OCI-LY1 (cell line): ENCODE data around the gene KCMF1.

ENCODE experiments used
- H2AFZ ChIP-seq: fragments of 200-600 bp; sonication (generic), shearing (Covaris generic); 2 replicates; pipeline ENCODE4 v1.6.0; 2014; ENCODE audit warnings: antibody characterized with exemption, mild to moderate bottlenecking, low read length
- H3F3A ChIP-seq: fragments of 200-600 bp; sonication (generic), shearing (Covaris generic); 2 replicates; pipeline ENCODE4 v1.6.0; 2014; ENCODE audit warnings: mild to moderate bottlenecking, antibody characterized with exemption, low read length, moderate library complexity; ENCODE audit not compliant: insufficient read depth
- H3K27ac ChIP-seq: fragments of 200-600 bp; sonication (generic); 2 replicates; pipeline ENCODE4 v1.5.1; 2014; ENCODE audit warnings: low read length, mixed run types, mild to moderate bottlenecking, low read depth; ENCODE audit not compliant: poor library complexity, severe bottlenecking
- H3K27me3 ChIP-seq: fragments of 200-600 bp; sonication (generic); 2 replicates; pipeline ENCODE4 v1.6.0; 2014; ENCODE audit warnings: antibody characterized with exemption, mild to moderate bottlenecking, low read length, moderate library complexity; ENCODE audit not compliant: insufficient read depth
- H3K36me3 ChIP-seq: fragments of 200-600 bp; sonication (generic); 2 replicates; pipeline ENCODE4 v1.6.1; 2014; ENCODE audit warnings: mild to moderate bottlenecking, antibody characterized with exemption, low read length, moderate library complexity, mixed read lengths; ENCODE audit not compliant: insufficient read depth
- H3K4me1 ChIP-seq: fragments of 200-600 bp; sonication (generic); 2 replicates; pipeline ENCODE4 v1.5.1; 2014; ENCODE audit warnings: mild to moderate bottlenecking, low read length, moderate library complexity; ENCODE audit not compliant: insufficient read depth, severe bottlenecking
- H3K4me2 ChIP-seq: fragments of 200-600 bp; sonication (generic), shearing (Covaris generic); 2 replicates; pipeline ENCODE4 v1.6.1; 2014; ENCODE audit warnings: low read length
- H3K4me3 ChIP-seq: fragments of 200-600 bp; sonication (generic); 2 replicates; pipeline ENCODE4 v1.5.1; 2014; ENCODE audit warnings: low read length, low read depth, mild to moderate bottlenecking, mixed read lengths; ENCODE audit not compliant: poor library complexity, severe bottlenecking
- H3K79me2 ChIP-seq: fragments of 200-600 bp; shearing (Covaris generic); 2 replicates; pipeline ENCODE4 v1.6.1; 2016; ENCODE audit warnings: mixed run types, low read length, mixed read lengths; ENCODE audit not compliant: insufficient read depth
- H3K9ac ChIP-seq: fragments of 200-600 bp; sonication (generic), shearing (Covaris generic); 2 replicates; pipeline ENCODE4 v1.6.1; 2014; ENCODE audit warnings: mild to moderate bottlenecking, low read length, mixed read lengths
- H3K9me2 ChIP-seq: fragments of 200-600 bp; sonication (generic), shearing (Covaris generic); 2 replicates; pipeline ENCODE4 v1.6.1; 2014; ENCODE audit warnings: low read depth, mild to moderate bottlenecking, low read length, mixed read lengths
- H3K9me3 ChIP-seq: fragments of 200-600 bp; shearing (Covaris generic); 2 replicates; pipeline ENCODE4 v1.6.1; 2014; ENCODE audit warnings: low read length, mixed read lengths
- H4K20me1 ChIP-seq: fragments of 200-600 bp; sonication (generic), shearing (Covaris generic); 2 replicates; pipeline ENCODE4 v1.6.0; 2016; ENCODE audit warnings: mild to moderate bottlenecking, low read length; ENCODE audit not compliant: insufficient read depth
- EZH2 ChIP-seq: fragments of 200-600 bp; sonication (generic), shearing (Covaris generic); IDR thresholded peaks from 2 replicates; pipeline ENCODE4 v1.8.0; 2017; ENCODE audit warnings: borderline replicate concordance, mixed run types, mild to moderate bottlenecking, antibody characterized with exemption, low read length, moderate library complexity, mixed read lengths
- TF ChIP-seq, protein P1 (sequence below): fragments of 200-600 bp; sonication (generic), shearing (Covaris generic); IDR thresholded peaks from 2 replicates; pipeline ENCODE4 v1.5.1; 2017; ENCODE audit warnings: mild to moderate bottlenecking, antibody characterized with exemption, low read length, moderate library complexity, mixed read lengths

The KCMF1 gene

GRCh38 chr2:84931384-84931821, 39.6 kb upstream of the KCMF1 start:
- Histone ChIP-seq H3K9ac (no peak overlapping the region), H3F3A (no peaks in the 10 kb centered on the region; the same call in 1 of the 2 replicates), H3K27ac (no peak overlapping the region), H3K4me3 (no peak overlapping the region), H3K27me3 (no peaks in the 10 kb centered on the region), H3K79me2 (no peaks in the 10 kb centered on the region), H4K20me1 (no peaks in the 10 kb centered on the region), H3K4me2 (no peak overlapping the region), H3K9me3 (no peaks in the 10 kb centered on the region), H3K9me2 (no peaks in the 10 kb centered on the region), H3K4me1 (peaks cover 14% of the 10 kb centered on the region), H3K36me3 (no peaks in the 10 kb centered on the region), H2AFZ (no peak overlapping the region)
- TF ChIP-seq EZH2 = no peak
- TF ChIP-seq, protein P1, sequence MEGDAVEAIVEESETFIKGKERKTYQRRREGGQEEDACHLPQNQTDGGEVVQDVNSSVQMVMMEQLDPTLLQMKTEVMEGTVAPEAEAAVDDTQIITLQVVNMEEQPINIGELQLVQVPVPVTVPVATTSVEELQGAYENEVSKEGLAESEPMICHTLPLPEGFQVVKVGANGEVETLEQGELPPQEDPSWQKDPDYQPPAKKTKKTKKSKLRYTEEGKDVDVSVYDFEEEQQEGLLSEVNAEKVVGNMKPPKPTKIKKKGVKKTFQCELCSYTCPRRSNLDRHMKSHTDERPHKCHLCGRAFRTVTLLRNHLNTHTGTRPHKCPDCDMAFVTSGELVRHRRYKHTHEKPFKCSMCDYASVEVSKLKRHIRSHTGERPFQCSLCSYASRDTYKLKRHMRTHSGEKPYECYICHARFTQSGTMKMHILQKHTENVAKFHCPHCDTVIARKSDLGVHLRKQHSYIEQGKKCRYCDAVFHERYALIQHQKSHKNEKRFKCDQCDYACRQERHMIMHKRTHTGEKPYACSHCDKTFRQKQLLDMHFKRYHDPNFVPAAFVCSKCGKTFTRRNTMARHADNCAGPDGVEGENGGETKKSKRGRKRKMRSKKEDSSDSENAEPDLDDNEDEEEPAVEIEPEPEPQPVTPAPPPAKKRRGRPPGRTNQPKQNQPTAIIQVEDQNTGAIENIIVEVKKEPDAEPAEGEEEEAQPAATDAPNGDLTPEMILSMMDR = no peak

GRCh38 chr2:84938194-84938879, 32.6 kb upstream of the KCMF1 start:
- no peaks in the 10 kb centered on the region for H3F3A ChIP-seq
- H3K9me3 ChIP-seq = no peaks in the 10 kb centered on the region
- H3K4me3 ChIP-seq = peak overlapping the region; percentile 46
- no peak overlapping the region for H2AFZ ChIP-seq
- no peaks in the 10 kb centered on the region for H3K36me3 ChIP-seq
- peak overlapping the region; percentile 84 for H3K9ac ChIP-seq
- no peaks in the 10 kb centered on the region for H3K9me2 ChIP-seq
- H3K79me2 ChIP-seq = no peaks in the 10 kb centered on the region
- H4K20me1 ChIP-seq = no peaks in the 10 kb centered on the region
- TF ChIP-seq EZH2 = no peak
- TF ChIP-seq, protein P1 = no peak
- no peaks in the 10 kb centered on the region for H3K27me3 ChIP-seq
- H3K27ac ChIP-seq = peak overlapping the region; percentile 99
- peak overlapping the region; percentile 83 for H3K4me2 ChIP-seq
- H3K4me1 ChIP-seq = peaks cover 31% of the 10 kb centered on the region

- no peaks in the 10 kb centered on the region for H3K9me2 ChIP-seq
- TF ChIP-seq EZH2 = no peak
- TF ChIP-seq, protein P1 = no peak
- peaks cover 31% of the 10 kb centered on the region for H3K4me1 ChIP-seq
- H3K36me3 ChIP-seq = no peaks in the 10 kb centered on the region
- no peaks in the 10 kb centered on the region for H3F3A ChIP-seq
- peak overlapping the region; percentile 46 for H3K4me3 ChIP-seq
- no peaks in the 10 kb centered on the region for H4K20me1 ChIP-seq
- H2AFZ ChIP-seq = no peak overlapping the region
- peak overlapping the region; percentile 83 for H3K4me2 ChIP-seq
- peak overlapping the region; percentile 84 for H3K9ac ChIP-seq
- H3K27me3 ChIP-seq = no peaks in the 10 kb centered on the region
- H3K27ac ChIP-seq = peak overlapping the region; percentile 99
- no peaks in the 10 kb centered on the region for H3K79me2 ChIP-seq
- H3K9me3 ChIP-seq = no peaks in the 10 kb centered on the region
Measured at GRCh38 chr2:84939426-84940087, 31.4 kb upstream of the KCMF1 start.
